Measurements from ENCODE around the gene KRTAP15-1. TPM values are rescaled to one million over a fixed set of nuclear protein-coding genes. Genes with fewer than 3 reads are reported as not detected.

Gene KRTAP15-1
- total RNA-seq, 1 experiment from 2014 or later = not detected

DNA sequence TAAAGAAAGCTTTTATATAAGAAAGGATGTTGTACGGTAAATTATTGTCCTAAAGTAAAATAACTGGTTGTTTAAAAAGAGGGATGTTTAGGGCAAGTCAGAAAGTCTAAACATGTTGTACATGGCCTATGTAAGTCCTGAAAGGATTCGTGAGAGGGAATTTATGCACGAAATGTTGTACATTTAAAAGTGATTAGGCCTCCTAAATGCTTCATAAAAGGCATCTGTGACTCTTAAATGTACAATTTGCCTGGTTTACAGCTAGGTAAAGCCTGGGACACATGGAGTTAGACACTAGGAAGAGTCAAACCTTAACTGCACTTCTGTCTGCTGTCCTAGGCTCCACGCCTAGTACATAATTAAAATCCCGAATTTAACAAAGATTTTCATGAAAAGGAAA lies 24.1 kb upstream of the KRTAP15-1 start (continued):
- TF ChIP-seq, protein P1, sequence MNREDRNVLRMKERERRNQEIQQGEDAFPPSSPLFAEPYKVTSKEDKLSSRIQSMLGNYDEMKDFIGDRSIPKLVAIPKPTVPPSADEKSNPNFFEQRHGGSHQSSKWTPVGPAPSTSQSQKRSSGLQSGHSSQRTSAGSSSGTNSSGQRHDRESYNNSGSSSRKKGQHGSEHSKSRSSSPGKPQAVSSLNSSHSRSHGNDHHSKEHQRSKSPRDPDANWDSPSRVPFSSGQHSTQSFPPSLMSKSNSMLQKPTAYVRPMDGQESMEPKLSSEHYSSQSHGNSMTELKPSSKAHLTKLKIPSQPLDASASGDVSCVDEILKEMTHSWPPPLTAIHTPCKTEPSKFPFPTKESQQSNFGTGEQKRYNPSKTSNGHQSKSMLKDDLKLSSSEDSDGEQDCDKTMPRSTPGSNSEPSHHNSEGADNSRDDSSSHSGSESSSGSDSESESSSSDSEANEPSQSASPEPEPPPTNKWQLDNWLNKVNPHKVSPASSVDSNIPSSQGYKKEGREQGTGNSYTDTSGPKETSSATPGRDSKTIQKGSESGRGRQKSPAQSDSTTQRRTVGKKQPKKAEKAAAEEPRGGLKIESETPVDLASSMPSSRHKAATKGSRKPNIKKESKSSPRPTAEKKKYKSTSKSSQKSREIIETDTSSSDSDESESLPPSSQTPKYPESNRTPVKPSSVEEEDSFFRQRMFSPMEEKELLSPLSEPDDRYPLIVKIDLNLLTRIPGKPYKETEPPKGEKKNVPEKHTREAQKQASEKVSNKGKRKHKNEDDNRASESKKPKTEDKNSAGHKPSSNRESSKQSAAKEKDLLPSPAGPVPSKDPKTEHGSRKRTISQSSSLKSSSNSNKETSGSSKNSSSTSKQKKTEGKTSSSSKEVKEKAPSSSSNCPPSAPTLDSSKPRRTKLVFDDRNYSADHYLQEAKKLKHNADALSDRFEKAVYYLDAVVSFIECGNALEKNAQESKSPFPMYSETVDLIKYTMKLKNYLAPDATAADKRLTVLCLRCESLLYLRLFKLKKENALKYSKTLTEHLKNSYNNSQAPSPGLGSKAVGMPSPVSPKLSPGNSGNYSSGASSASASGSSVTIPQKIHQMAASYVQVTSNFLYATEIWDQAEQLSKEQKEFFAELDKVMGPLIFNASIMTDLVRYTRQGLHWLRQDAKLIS (CRISPR knock-in tag; IDR thresholded peaks at IDR 0.05; ENCODE audit: borderline replicate concordance) = no peak
- TF ChIP-seq ZNF423 (CRISPR knock-in tag; IDR thresholded peaks at IDR 0.05) = no peak
- TF ChIP-seq, protein P2, sequence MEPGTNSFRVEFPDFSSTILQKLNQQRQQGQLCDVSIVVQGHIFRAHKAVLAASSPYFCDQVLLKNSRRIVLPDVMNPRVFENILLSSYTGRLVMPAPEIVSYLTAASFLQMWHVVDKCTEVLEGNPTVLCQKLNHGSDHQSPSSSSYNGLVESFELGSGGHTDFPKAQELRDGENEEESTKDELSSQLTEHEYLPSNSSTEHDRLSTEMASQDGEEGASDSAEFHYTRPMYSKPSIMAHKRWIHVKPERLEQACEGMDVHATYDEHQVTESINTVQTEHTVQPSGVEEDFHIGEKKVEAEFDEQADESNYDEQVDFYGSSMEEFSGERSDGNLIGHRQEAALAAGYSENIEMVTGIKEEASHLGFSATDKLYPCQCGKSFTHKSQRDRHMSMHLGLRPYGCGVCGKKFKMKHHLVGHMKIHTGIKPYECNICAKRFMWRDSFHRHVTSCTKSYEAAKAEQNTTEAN (CRISPR knock-in tag; IDR thresholded peaks at IDR 0.05) = no peak
- TF ChIP-seq, protein P3, sequence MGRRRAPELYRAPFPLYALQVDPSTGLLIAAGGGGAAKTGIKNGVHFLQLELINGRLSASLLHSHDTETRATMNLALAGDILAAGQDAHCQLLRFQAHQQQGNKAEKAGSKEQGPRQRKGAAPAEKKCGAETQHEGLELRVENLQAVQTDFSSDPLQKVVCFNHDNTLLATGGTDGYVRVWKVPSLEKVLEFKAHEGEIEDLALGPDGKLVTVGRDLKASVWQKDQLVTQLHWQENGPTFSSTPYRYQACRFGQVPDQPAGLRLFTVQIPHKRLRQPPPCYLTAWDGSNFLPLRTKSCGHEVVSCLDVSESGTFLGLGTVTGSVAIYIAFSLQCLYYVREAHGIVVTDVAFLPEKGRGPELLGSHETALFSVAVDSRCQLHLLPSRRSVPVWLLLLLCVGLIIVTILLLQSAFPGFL (CRISPR knock-in tag; IDR thresholded peaks at IDR 0.05; ENCODE audit: borderline replicate concordance) = no peak
- TF ChIP-seq, protein P4, sequence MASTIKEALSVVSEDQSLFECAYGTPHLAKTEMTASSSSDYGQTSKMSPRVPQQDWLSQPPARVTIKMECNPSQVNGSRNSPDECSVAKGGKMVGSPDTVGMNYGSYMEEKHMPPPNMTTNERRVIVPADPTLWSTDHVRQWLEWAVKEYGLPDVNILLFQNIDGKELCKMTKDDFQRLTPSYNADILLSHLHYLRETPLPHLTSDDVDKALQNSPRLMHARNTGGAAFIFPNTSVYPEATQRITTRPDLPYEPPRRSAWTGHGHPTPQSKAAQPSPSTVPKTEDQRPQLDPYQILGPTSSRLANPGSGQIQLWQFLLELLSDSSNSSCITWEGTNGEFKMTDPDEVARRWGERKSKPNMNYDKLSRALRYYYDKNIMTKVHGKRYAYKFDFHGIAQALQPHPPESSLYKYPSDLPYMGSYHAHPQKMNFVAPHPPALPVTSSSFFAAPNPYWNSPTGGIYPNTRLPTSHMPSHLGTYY (CRISPR knock-in tag; IDR thresholded peaks at IDR 0.05) = no peak

DNA sequence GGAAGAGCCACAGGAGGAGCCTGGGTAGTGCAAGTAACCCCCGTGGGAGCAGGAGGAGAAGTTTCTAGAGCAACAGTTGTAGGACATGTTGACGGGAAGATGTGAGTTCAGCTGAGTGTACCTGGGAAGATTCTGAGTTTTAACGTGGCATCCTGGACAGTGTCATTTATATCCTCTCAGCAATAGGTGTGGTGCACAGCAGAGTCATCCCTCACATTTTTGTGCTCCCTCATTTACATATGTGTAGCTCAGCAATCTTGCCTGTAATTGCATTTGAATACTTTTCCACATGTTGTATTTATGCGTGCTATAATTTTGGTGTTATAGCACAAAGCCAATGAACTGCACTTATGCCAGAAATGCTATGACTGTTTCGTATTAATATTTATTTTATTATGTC lies 14.2 kb upstream of the KRTAP15-1 start, which contains the start of gene KRTAP13-3:
KRTAP13-3 (minus strand) TSS at position 101 of the 400 bp plus-strand sequence; CDS start at position 87, 14 bp downstream.
- H3K27ac Mint-ChIP-seq = peak within 1 kb of the TSS; percentile 81
- no peak for ATAC-seq
- H3K9me3 Mint-ChIP-seq = peaks cover 15% of the 10 kb centered on the region
- H3K4me3 Mint-ChIP-seq = no peak within 1 kb of the TSS
- TF ChIP-seq ELF4 (CRISPR knock-in tag; IDR thresholded peaks at IDR 0.05; ENCODE audit: low read depth) (no peak), TEAD4 (CRISPR knock-in tag; IDR thresholded peaks at IDR 0.05) (no peak), SOX15 (CRISPR knock-in tag; IDR thresholded peaks at IDR 0.05) (no peak), FOXP1 (CRISPR knock-in tag; IDR thresholded peaks at IDR 0.05; ENCODE audit: borderline replicate concordance) (no peak), ESRRA (CRISPR knock-in tag; IDR thresholded peaks at IDR 0.05; ENCODE audit: borderline replicate concordance) (no peak), TEAD1 (CRISPR knock-in tag; IDR thresholded peaks at IDR 0.05) (no peak)
- TF ChIP-seq, protein P5, sequence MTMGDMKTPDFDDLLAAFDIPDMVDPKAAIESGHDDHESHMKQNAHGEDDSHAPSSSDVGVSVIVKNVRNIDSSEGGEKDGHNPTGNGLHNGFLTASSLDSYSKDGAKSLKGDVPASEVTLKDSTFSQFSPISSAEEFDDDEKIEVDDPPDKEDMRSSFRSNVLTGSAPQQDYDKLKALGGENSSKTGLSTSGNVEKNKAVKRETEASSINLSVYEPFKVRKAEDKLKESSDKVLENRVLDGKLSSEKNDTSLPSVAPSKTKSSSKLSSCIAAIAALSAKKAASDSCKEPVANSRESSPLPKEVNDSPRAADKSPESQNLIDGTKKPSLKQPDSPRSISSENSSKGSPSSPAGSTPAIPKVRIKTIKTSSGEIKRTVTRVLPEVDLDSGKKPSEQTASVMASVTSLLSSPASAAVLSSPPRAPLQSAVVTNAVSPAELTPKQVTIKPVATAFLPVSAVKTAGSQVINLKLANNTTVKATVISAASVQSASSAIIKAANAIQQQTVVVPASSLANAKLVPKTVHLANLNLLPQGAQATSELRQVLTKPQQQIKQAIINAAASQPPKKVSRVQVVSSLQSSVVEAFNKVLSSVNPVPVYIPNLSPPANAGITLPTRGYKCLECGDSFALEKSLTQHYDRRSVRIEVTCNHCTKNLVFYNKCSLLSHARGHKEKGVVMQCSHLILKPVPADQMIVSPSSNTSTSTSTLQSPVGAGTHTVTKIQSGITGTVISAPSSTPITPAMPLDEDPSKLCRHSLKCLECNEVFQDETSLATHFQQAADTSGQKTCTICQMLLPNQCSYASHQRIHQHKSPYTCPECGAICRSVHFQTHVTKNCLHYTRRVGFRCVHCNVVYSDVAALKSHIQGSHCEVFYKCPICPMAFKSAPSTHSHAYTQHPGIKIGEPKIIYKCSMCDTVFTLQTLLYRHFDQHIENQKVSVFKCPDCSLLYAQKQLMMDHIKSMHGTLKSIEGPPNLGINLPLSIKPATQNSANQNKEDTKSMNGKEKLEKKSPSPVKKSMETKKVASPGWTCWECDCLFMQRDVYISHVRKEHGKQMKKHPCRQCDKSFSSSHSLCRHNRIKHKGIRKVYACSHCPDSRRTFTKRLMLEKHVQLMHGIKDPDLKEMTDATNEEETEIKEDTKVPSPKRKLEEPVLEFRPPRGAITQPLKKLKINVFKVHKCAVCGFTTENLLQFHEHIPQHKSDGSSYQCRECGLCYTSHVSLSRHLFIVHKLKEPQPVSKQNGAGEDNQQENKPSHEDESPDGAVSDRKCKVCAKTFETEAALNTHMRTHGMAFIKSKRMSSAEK (CRISPR knock-in tag; IDR thresholded peaks at IDR 0.05; ENCODE audit: borderline replicate concordance) = no peak
- TF ChIP-seq, protein P6, sequence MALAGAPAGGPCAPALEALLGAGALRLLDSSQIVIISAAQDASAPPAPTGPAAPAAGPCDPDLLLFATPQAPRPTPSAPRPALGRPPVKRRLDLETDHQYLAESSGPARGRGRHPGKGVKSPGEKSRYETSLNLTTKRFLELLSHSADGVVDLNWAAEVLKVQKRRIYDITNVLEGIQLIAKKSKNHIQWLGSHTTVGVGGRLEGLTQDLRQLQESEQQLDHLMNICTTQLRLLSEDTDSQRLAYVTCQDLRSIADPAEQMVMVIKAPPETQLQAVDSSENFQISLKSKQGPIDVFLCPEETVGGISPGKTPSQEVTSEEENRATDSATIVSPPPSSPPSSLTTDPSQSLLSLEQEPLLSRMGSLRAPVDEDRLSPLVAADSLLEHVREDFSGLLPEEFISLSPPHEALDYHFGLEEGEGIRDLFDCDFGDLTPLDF (CRISPR knock-in tag; IDR thresholded peaks at IDR 0.05) = no peak
- TF ChIP-seq, protein P7, sequence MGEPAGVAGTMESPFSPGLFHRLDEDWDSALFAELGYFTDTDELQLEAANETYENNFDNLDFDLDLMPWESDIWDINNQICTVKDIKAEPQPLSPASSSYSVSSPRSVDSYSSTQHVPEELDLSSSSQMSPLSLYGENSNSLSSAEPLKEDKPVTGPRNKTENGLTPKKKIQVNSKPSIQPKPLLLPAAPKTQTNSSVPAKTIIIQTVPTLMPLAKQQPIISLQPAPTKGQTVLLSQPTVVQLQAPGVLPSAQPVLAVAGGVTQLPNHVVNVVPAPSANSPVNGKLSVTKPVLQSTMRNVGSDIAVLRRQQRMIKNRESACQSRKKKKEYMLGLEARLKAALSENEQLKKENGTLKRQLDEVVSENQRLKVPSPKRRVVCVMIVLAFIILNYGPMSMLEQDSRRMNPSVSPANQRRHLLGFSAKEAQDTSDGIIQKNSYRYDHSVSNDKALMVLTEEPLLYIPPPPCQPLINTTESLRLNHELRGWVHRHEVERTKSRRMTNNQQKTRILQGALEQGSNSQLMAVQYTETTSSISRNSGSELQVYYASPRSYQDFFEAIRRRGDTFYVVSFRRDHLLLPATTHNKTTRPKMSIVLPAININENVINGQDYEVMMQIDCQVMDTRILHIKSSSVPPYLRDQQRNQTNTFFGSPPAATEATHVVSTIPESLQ (CRISPR knock-in tag; IDR thresholded peaks at IDR 0.05) = no peak
- DNase-seq (ENCODE audit: low spot score) = no peak
- H3K4me1 Mint-ChIP-seq = peaks cover 49% of the 10 kb centered on the region
- H3K27me3 Mint-ChIP-seq (ENCODE audit: low read depth) = no peaks in the 10 kb centered on the region; the same call in 1 of the 2 replicates
- peaks cover 11% of the 10 kb centered on the region for H3K36me3 Mint-ChIP-seq
- CTCF ChIA-PET = interaction anchor here (0.6 to 2.4 kb wide), 2 partner anchors 8 to 17 kb away, joined by 3 to 10 read pairs; no protein-coding TSS in a partner anchor
- POLR2A ChIA-PET = no interaction called here
